Measurements from ENCODE around the gene CDH12. TPM values are rescaled to one million over a fixed set of nuclear protein-coding genes. Genes with fewer than 3 reads are reported as not detected.

Gene CDH12
- total RNA-seq, 1 experiment from 2014 or later: not detected

DNA sequence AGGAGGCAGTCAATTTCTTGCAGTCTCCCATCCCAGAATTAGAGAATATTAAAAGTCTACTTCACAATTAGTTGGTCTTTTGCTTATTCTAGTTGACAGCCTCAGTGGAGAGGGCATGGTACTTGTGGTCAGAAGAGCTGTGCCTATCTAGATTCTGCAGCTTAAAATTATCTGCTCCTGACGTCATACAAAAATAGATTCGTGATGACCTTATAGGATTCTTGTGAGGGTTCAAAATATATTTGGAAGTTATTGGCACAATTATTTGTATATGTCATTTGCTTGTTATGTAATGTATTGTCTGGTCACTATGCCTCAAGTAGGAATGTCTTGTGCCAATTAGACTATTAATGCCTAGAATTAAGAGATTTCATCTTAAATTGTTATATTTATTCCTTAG lies 142.5 kb downstream of the CDH12 start:
- Histone ChIP-seq H3K9me3 (ENCODE audit: low read length) (no peaks in the 10 kb centered on the region), H3K4me3 (ENCODE audit: low read length) (no peak overlapping the region), H3K9ac (ENCODE audit: low read length) (no peak overlapping the region), H4K20me1 (ENCODE audit: insufficient read depth, low read depth, low read length) (no peaks in the 10 kb centered on the region), H3K27me3 (ENCODE audit: low read length) (no peaks in the 10 kb centered on the region), H3K36me3 (ENCODE audit: insufficient read depth, low read length) (no peaks in the 10 kb centered on the region), H3K4me2 (ENCODE audit: low read depth, low read length, poor library complexity, severe bottlenecking) (no peak overlapping the region), H3K4me1 (ENCODE audit: low read length) (no peaks in the 10 kb centered on the region), H2AFZ (ENCODE audit: low read length) (no peak overlapping the region), H3K27ac (ENCODE audit: low read length) (no peak overlapping the region), H3K79me2 (ENCODE audit: low read length) (no peaks in the 10 kb centered on the region), H3K9me2 (replicated peaks; ENCODE audit: insufficient read depth, low read length) (no peaks in the 10 kb centered on the region)
- DNase-seq: no peak

DNA sequence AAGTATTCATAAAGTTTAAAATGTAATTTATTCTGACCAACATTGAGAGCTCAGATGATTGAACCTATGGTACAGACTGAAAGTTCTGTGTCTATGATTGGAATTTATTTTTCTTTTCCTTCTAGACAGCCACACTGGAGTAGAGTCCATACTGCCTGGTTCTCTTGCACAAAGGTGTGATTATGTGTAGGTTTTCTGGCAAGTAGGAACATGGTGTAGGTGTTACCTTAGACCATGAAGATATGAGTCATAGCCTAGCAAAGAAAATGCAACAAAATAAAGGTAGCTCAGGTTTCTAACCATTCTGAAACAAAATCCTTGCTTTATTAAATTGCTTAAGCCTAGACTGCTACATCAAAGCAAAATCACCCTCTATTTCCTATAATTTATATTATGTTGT lies 143.4 kb downstream of the CDH12 start:
- no peak overlapping the region for H2AFZ ChIP-seq (ENCODE audit: low read length)
- H3K4me3 ChIP-seq (ENCODE audit: low read length): no peak overlapping the region
- no peaks in the 10 kb centered on the region for H4K20me1 ChIP-seq (ENCODE audit: insufficient read depth, low read depth, low read length)
- no peak for DNase-seq
- no peaks in the 10 kb centered on the region for H3K79me2 ChIP-seq (ENCODE audit: low read length)
- H3K9me3 ChIP-seq (ENCODE audit: low read length): no peaks in the 10 kb centered on the region
- no peak overlapping the region for H3K9ac ChIP-seq (ENCODE audit: low read length)
- H3K4me2 ChIP-seq (ENCODE audit: low read depth, low read length, poor library complexity, severe bottlenecking): no peak overlapping the region
- no peak overlapping the region for H3K27ac ChIP-seq (ENCODE audit: low read length)
- H3K36me3 ChIP-seq (ENCODE audit: insufficient read depth, low read length): no peaks in the 10 kb centered on the region
- no peaks in the 10 kb centered on the region for H3K4me1 ChIP-seq (ENCODE audit: low read length)
- no peaks in the 10 kb centered on the region for H3K27me3 ChIP-seq (ENCODE audit: low read length)
- no peaks in the 10 kb centered on the region for H3K9me2 ChIP-seq (replicated peaks; ENCODE audit: insufficient read depth, low read length)

DNA sequence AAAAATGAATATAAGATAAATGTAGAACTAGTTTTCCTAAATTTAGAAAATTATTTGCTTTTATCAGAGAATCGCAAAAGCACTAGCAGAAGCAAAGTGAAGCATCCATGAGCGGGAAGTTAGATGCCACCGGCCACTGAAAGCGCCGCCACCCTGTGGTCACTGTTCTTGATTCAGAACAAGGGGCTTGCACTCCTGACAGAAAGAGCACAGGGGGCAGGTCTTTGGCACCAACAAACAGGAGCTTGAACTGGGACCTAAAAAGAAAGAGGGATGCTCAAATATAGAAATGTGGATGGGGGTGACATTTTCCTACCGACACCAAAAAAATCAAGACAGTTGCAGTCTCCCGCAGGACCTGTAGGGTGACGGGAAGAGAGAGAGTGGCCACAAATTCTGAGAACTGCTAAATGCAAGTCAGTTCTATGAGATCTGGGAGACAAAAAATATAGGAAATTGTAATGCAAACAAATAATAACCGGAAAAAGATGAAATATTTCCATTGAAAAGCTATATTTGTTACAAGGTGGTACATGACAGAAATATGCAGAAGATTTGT lies 144.3 kb downstream of the CDH12 start:
- Histone ChIP-seq H3K4me3 (ENCODE audit: low read length) (no peak overlapping the region), H3K9me3 (ENCODE audit: low read length) (no peaks in the 10 kb centered on the region), H3K9me2 (replicated peaks; ENCODE audit: insufficient read depth, low read length) (no peaks in the 10 kb centered on the region), H3K27me3 (ENCODE audit: low read length) (no peaks in the 10 kb centered on the region), H3K79me2 (ENCODE audit: low read length) (no peaks in the 10 kb centered on the region), H3K27ac (ENCODE audit: low read length) (no peak overlapping the region), H3K9ac (ENCODE audit: low read length) (no peak overlapping the region), H3K36me3 (ENCODE audit: insufficient read depth, low read length) (no peaks in the 10 kb centered on the region), H3K4me2 (ENCODE audit: low read depth, low read length, poor library complexity, severe bottlenecking) (no peak overlapping the region), H4K20me1 (ENCODE audit: insufficient read depth, low read depth, low read length) (no peaks in the 10 kb centered on the region), H3K4me1 (ENCODE audit: low read length) (no peaks in the 10 kb centered on the region), H2AFZ (ENCODE audit: low read length) (no peak overlapping the region)
- no peak for DNase-seq

DNA sequence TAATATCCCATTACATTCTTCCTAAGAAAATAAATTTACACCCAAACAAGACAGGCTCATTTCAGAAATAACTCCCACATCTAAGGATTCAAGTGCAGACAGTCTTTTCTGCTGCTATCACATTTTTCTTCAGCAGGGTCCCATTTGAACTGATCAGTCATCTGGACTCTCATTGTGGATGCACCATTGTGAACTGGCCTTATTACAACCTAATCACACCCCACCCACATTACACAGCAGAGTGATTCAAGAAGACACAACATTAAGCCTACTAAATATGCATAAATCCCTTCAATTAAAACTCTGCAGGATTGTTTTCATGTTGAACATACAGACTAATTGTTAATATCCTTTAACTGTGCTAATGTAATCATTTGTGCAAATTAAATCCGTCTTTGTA lies 146.2 kb downstream of the CDH12 start:
- no peaks in the 10 kb centered on the region for H4K20me1 ChIP-seq (ENCODE audit: insufficient read depth, low read depth, low read length)
- no peak overlapping the region for H2AFZ ChIP-seq (ENCODE audit: low read length)
- no peaks in the 10 kb centered on the region for H3K79me2 ChIP-seq (ENCODE audit: low read length)
- no peaks in the 10 kb centered on the region for H3K4me1 ChIP-seq (ENCODE audit: low read length)
- no peak overlapping the region for H3K4me2 ChIP-seq (ENCODE audit: low read depth, low read length, poor library complexity, severe bottlenecking)
- H3K9me3 ChIP-seq (ENCODE audit: low read length): no peaks in the 10 kb centered on the region
- no peaks in the 10 kb centered on the region for H3K27me3 ChIP-seq (ENCODE audit: low read length)
- H3K9me2 ChIP-seq (replicated peaks; ENCODE audit: insufficient read depth, low read length): no peaks in the 10 kb centered on the region
- H3K27ac ChIP-seq (ENCODE audit: low read length): no peak overlapping the region
- no peak overlapping the region for H3K9ac ChIP-seq (ENCODE audit: low read length)
- no peak for DNase-seq
- H3K36me3 ChIP-seq (ENCODE audit: insufficient read depth, low read length): no peaks in the 10 kb centered on the region
- no peak overlapping the region for H3K4me3 ChIP-seq (ENCODE audit: low read length)

DNA sequence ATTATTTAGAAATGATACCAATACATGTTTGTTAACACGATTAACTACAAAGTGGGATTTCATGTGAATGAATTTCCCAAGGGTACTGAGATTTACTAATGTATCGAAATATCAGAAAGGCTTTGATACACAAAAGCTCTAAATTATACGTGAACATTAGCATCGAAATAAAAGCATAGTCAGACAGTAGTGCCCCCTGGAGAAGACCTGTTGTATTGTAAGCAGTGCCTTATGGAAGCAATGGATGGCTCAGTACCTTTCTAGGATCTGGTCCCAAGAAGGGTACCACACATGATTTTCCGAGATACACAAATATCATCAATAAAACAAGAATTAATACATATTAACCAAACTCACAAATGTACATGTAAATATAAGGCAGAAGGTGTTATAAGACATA lies 153.8 kb downstream of the CDH12 start:
- no peaks in the 10 kb centered on the region for H3K9me2 ChIP-seq (replicated peaks; ENCODE audit: insufficient read depth, low read length)
- H3K36me3 ChIP-seq (ENCODE audit: insufficient read depth, low read length): no peaks in the 10 kb centered on the region
- H2AFZ ChIP-seq (ENCODE audit: low read length): no peak overlapping the region
- H3K4me2 ChIP-seq (ENCODE audit: low read depth, low read length, poor library complexity, severe bottlenecking): no peak overlapping the region
- H3K4me3 ChIP-seq (ENCODE audit: low read length): no peak overlapping the region
- H4K20me1 ChIP-seq (ENCODE audit: insufficient read depth, low read depth, low read length): no peaks in the 10 kb centered on the region
- no peaks in the 10 kb centered on the region for H3K79me2 ChIP-seq (ENCODE audit: low read length)
- H3K9me3 ChIP-seq (ENCODE audit: low read length): no peaks in the 10 kb centered on the region
- H3K4me1 ChIP-seq (ENCODE audit: low read length): no peaks in the 10 kb centered on the region
- no peak overlapping the region for H3K9ac ChIP-seq (ENCODE audit: low read length)
- H3K27ac ChIP-seq (ENCODE audit: low read length): no peak overlapping the region
- no peaks in the 10 kb centered on the region for H3K27me3 ChIP-seq (ENCODE audit: low read length)
- peak; percentile 66 for DNase-seq

DNA sequence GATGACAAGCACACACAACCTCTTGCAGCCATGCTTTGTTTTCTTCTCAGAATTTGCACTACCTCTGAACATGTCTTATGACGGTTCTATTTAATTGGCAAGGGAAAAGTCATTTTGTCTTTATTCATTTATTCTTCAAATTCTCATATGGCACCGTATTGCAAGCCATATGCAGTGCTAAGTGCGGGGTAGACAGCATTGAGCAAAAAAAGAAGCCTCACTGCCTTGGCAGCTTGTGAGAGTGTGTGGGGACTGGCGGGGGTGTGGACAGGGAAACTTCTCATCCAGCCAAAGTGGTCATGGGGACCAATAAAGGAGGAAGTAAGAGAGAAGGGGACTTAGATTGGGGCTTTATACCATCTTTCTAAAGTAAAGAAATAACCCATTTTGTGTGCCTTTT lies 160.0 kb downstream of the CDH12 start:
- Histone ChIP-seq H3K36me3 (ENCODE audit: insufficient read depth, low read length) (no peaks in the 10 kb centered on the region), H3K79me2 (ENCODE audit: low read length) (no peaks in the 10 kb centered on the region), H3K9ac (ENCODE audit: low read length) (no peak overlapping the region), H3K9me2 (replicated peaks; ENCODE audit: insufficient read depth, low read length) (no peaks in the 10 kb centered on the region), H3K4me3 (ENCODE audit: low read length) (no peak overlapping the region), H4K20me1 (ENCODE audit: insufficient read depth, low read depth, low read length) (no peaks in the 10 kb centered on the region), H3K4me1 (ENCODE audit: low read length) (no peaks in the 10 kb centered on the region), H3K9me3 (ENCODE audit: low read length) (no peaks in the 10 kb centered on the region), H3K27ac (ENCODE audit: low read length) (no peak overlapping the region), H3K4me2 (ENCODE audit: low read depth, low read length, poor library complexity, severe bottlenecking) (no peak overlapping the region), H3K27me3 (ENCODE audit: low read length) (no peaks in the 10 kb centered on the region), H2AFZ (ENCODE audit: low read length) (no peak overlapping the region)
- no peak for DNase-seq

DNA sequence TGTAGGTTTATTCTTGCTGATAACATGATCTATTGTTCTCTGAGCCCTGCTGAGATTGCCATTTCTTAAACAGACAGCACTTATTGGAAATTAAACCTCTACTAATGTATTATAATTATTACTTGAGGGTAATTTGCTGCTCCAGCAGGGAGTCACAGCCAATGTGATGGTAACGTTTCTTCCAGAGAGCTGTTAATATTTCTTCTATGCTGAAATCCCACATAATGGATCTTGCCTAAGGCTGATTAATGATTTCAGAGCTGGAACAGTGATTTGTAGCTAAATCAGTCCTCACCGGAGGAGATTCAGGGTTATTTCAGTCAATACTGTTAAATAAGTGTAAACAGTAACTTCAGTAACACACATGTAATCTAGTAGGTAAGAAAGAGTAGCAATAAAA lies 170.1 kb downstream of the CDH12 start:
- no peak overlapping the region for H2AFZ ChIP-seq (ENCODE audit: low read length)
- H3K4me3 ChIP-seq (ENCODE audit: low read length): no peak overlapping the region
- no peaks in the 10 kb centered on the region for H3K36me3 ChIP-seq (ENCODE audit: insufficient read depth, low read length)
- H3K27me3 ChIP-seq (ENCODE audit: low read length): no peaks in the 10 kb centered on the region
- H3K9me2 ChIP-seq (replicated peaks; ENCODE audit: insufficient read depth, low read length): no peaks in the 10 kb centered on the region
- DNase-seq: no peak
- H4K20me1 ChIP-seq (ENCODE audit: insufficient read depth, low read depth, low read length): no peaks in the 10 kb centered on the region
- no peak overlapping the region for H3K4me2 ChIP-seq (ENCODE audit: low read depth, low read length, poor library complexity, severe bottlenecking)
- H3K79me2 ChIP-seq (ENCODE audit: low read length): no peaks in the 10 kb centered on the region
- H3K9me3 ChIP-seq (ENCODE audit: low read length): no peaks in the 10 kb centered on the region
- no peak overlapping the region for H3K27ac ChIP-seq (ENCODE audit: low read length)
- H3K4me1 ChIP-seq (ENCODE audit: low read length): no peaks in the 10 kb centered on the region
- no peak overlapping the region for H3K9ac ChIP-seq (ENCODE audit: low read length)

DNA sequence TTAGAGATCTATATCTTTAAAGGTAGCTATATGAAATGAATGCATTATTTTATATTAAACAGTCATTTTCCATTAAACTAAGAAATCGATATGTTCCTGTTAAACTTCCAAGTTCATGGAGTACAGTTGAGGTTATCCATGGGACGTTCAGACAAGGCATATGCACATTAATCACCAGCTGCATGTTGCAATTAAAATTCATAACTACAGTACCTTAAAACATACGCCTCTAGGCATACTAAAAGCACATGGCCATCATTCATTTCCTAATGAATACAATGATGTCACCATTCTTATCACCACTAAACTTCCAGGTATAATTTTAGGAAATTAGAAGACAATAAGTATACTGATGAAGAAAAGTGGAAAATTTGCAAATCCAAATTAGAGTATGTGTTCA lies 174.3 kb downstream of the CDH12 start:
- H3K27ac ChIP-seq (ENCODE audit: low read length): no peak overlapping the region
- H4K20me1 ChIP-seq (ENCODE audit: insufficient read depth, low read depth, low read length): no peaks in the 10 kb centered on the region
- H3K9ac ChIP-seq (ENCODE audit: low read length): no peak overlapping the region
- no peaks in the 10 kb centered on the region for H3K9me2 ChIP-seq (replicated peaks; ENCODE audit: insufficient read depth, low read length)
- H3K4me1 ChIP-seq (ENCODE audit: low read length): no peaks in the 10 kb centered on the region
- H3K79me2 ChIP-seq (ENCODE audit: low read length): no peaks in the 10 kb centered on the region
- no peaks in the 10 kb centered on the region for H3K9me3 ChIP-seq (ENCODE audit: low read length)
- H3K36me3 ChIP-seq (ENCODE audit: insufficient read depth, low read length): no peaks in the 10 kb centered on the region
- no peak overlapping the region for H3K4me3 ChIP-seq (ENCODE audit: low read length)
- no peak overlapping the region for H3K4me2 ChIP-seq (ENCODE audit: low read depth, low read length, poor library complexity, severe bottlenecking)
- H3K27me3 ChIP-seq (ENCODE audit: low read length): no peaks in the 10 kb centered on the region
- DNase-seq: no peak
- no peak overlapping the region for H2AFZ ChIP-seq (ENCODE audit: low read length)

DNA sequence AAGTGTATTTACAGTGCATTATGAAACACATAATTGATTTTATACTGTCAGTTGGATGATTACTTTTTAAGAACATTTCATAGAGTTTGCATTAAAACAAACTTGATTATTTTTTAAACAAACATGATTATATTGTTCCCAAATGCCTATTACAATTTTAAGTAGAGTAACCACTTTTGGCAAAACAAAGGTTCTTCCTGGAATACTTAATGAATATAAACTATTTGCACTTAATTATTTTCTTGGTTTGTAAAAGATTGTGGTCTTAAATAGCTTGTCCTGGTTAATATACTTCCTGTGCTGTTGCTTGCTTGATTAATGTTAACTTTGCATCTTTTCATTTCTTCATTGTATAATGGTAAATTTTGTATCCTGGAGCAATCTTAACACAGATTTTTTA lies 180.0 kb downstream of the CDH12 start:
- H4K20me1 ChIP-seq (ENCODE audit: insufficient read depth, low read depth, low read length): no peaks in the 10 kb centered on the region
- no peak overlapping the region for H3K27ac ChIP-seq (ENCODE audit: low read length)
- H3K9me2 ChIP-seq (replicated peaks; ENCODE audit: insufficient read depth, low read length): no peaks in the 10 kb centered on the region
- H3K9me3 ChIP-seq (ENCODE audit: low read length): no peaks in the 10 kb centered on the region
- H3K36me3 ChIP-seq (ENCODE audit: insufficient read depth, low read length): no peaks in the 10 kb centered on the region
- no peaks in the 10 kb centered on the region for H3K79me2 ChIP-seq (ENCODE audit: low read length)
- no peak overlapping the region for H3K9ac ChIP-seq (ENCODE audit: low read length)
- H3K4me2 ChIP-seq (ENCODE audit: low read depth, low read length, poor library complexity, severe bottlenecking): no peak overlapping the region
- no peaks in the 10 kb centered on the region for H3K27me3 ChIP-seq (ENCODE audit: low read length)
- no peak overlapping the region for H2AFZ ChIP-seq (ENCODE audit: low read length)
- no peaks in the 10 kb centered on the region for H3K4me1 ChIP-seq (ENCODE audit: low read length)
- no peak overlapping the region for H3K4me3 ChIP-seq (ENCODE audit: low read length)
- no peak for DNase-seq
